ENCODE results near the gene CREB5. TPM values are rescaled to one million over a fixed set of nuclear protein-coding genes. Genes with fewer than 3 reads are reported as not detected.

Gene CREB5
- total RNA-seq, 1 experiment from 2014 or later = 1.3 TPM

DNA sequence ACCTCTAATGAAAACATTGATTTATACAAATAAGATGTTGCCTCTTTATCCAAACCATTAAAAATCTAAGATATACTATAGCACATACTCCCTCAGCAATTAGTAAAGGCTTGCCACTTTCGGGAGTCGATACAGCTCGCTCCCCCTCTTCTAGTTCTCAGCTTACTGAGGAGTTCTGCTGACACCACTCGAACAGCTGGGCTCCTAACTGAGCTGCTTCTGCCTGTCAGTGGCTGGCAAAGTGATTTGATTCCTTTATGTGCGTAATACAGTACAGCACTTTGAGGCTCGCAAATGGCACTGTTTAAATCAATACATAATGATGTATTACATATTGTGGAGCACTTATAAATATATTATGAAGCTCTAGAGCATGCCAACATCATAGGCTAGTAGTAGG, 241.8 kb downstream of the CREB5 start (continued):
- TF ChIP-seq, protein P1, sequence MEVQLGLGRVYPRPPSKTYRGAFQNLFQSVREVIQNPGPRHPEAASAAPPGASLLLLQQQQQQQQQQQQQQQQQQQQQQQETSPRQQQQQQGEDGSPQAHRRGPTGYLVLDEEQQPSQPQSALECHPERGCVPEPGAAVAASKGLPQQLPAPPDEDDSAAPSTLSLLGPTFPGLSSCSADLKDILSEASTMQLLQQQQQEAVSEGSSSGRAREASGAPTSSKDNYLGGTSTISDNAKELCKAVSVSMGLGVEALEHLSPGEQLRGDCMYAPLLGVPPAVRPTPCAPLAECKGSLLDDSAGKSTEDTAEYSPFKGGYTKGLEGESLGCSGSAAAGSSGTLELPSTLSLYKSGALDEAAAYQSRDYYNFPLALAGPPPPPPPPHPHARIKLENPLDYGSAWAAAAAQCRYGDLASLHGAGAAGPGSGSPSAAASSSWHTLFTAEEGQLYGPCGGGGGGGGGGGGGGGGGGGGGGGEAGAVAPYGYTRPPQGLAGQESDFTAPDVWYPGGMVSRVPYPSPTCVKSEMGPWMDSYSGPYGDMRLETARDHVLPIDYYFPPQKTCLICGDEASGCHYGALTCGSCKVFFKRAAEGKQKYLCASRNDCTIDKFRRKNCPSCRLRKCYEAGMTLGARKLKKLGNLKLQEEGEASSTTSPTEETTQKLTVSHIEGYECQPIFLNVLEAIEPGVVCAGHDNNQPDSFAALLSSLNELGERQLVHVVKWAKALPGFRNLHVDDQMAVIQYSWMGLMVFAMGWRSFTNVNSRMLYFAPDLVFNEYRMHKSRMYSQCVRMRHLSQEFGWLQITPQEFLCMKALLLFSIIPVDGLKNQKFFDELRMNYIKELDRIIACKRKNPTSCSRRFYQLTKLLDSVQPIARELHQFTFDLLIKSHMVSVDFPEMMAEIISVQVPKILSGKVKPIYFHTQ (CRISPR knock-in tag; IDR thresholded peaks at IDR 0.05) = no peak

DNA sequence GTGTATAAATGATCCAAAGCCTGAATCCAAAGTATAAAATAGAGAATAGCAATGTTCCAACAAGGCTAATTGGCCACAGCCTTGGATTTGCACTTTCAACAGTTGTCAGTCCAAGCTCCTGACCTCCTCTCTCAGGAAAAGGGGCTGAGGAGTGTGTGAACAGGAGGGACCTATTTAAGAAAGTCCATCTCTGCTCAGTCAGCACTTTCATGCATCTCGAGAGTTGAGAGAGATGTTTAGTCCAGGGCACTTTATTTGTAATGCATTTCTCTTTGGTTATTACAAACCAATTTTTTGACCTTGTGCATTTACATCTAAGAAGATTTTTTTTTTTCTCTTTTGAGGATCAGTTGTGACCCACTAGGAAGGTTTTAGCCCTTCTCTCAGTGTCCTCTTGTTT, 244.2 kb downstream of the CREB5 start:
- Mint-ChIP-seq H3K27me3 (ENCODE audit: low read depth) (no peaks in the 10 kb centered on the region; the same call in 1 of the 2 replicates), H3K36me3 (peaks cover 13% of the 10 kb centered on the region), H3K4me1 (no peaks in the 10 kb centered on the region), H3K9me3 (peaks cover 22% of the 10 kb centered on the region), H3K27ac (no peak overlapping the region), H3K4me3 (no peak overlapping the region)
- ChIA-PET CTCF (interaction anchor here (0.8 kb wide), 1 partner anchor 42 kb away, joined by 3 read pairs; no protein-coding TSS in a partner anchor), POLR2A (no interaction called here)
- ATAC-seq (no peak), DNase-seq (ENCODE audit: low spot score) (no peak)
- TF ChIP-seq RELA (CRISPR knock-in tag; IDR thresholded peaks at IDR 0.05; ENCODE audit: borderline replicate concordance) (no peak), ZNF138 (CRISPR knock-in tag; conservative IDR thresholded peaks at IDR 0.05) (no peak), ZNF219 (CRISPR knock-in tag; IDR thresholded peaks at IDR 0.05; ENCODE audit: borderline replicate concordance) (no peak), ATF1 (CRISPR knock-in tag; IDR thresholded peaks at IDR 0.05) (no peak), HMGA2 (CRISPR knock-in tag; IDR thresholded peaks at IDR 0.05) (no peak)

DNA sequence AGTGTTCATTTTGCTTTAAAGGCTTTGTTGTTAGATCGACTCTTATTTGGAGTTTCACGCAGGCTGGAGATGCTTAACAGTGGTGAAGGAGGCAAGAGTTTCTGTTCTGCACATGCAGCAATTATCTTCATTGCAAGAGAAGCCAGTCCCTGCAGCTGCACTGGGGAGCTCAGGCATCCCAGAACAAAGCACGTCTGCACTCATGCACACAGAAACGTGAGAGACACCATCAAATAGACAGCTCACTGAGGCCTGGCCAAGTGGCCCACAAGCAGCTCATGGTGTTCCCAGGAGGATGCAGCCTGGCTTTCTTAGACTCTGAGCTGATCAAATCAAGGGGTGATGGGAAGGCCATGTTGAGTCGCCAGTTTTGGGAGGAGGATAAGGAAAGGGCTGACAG, 246.1 kb downstream of the CREB5 start:
- ATAC-seq = no peak

DNA sequence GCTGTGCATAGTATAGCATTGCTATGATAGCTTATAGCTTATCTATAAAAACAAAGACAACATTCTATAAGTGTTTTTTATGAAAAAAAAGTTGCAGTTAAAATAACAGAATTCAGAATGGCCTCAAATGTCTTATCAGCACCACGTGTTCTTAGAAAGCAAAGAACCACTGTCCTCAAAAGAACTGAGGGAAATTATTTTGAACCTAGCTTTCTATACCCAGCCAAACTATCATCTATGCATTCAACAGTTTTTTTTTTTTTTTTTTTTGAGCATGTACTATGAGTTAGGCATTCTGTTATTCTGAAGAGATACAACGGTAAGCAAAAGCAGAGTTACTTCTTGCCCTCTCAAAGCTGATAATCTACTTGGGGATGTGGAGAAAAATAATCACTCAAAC, 247.8 kb downstream of the CREB5 start:
- H3K9me3 Mint-ChIP-seq = peaks cover 23% of the 10 kb centered on the region
- ATAC-seq (no peak), DNase-seq (ENCODE audit: low spot score) (no peak)
- ChIA-PET POLR2A (no interaction called here), CTCF (no interaction called here)
- H3K27ac Mint-ChIP-seq = no peak overlapping the region
- H3K36me3 Mint-ChIP-seq = peaks cover 13% of the 10 kb centered on the region
- H3K4me3 Mint-ChIP-seq = no peak overlapping the region
- H3K27me3 Mint-ChIP-seq (ENCODE audit: low read depth) = no peaks in the 10 kb centered on the region; the same call in 1 of the 2 replicates
- H3K4me1 Mint-ChIP-seq = no peaks in the 10 kb centered on the region
- TF ChIP-seq, protein P2, sequence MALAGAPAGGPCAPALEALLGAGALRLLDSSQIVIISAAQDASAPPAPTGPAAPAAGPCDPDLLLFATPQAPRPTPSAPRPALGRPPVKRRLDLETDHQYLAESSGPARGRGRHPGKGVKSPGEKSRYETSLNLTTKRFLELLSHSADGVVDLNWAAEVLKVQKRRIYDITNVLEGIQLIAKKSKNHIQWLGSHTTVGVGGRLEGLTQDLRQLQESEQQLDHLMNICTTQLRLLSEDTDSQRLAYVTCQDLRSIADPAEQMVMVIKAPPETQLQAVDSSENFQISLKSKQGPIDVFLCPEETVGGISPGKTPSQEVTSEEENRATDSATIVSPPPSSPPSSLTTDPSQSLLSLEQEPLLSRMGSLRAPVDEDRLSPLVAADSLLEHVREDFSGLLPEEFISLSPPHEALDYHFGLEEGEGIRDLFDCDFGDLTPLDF (CRISPR knock-in tag; IDR thresholded peaks at IDR 0.05) = no peak
- TF ChIP-seq TCF7 (CRISPR knock-in tag; IDR thresholded peaks at IDR 0.05; ENCODE audit: low read depth) (no peak), GABPB1 (CRISPR knock-in tag; IDR thresholded peaks at IDR 0.05) (no peak), NFATC4 (CRISPR knock-in tag; IDR thresholded peaks at IDR 0.05) (no peak)
- TF ChIP-seq, protein P3, sequence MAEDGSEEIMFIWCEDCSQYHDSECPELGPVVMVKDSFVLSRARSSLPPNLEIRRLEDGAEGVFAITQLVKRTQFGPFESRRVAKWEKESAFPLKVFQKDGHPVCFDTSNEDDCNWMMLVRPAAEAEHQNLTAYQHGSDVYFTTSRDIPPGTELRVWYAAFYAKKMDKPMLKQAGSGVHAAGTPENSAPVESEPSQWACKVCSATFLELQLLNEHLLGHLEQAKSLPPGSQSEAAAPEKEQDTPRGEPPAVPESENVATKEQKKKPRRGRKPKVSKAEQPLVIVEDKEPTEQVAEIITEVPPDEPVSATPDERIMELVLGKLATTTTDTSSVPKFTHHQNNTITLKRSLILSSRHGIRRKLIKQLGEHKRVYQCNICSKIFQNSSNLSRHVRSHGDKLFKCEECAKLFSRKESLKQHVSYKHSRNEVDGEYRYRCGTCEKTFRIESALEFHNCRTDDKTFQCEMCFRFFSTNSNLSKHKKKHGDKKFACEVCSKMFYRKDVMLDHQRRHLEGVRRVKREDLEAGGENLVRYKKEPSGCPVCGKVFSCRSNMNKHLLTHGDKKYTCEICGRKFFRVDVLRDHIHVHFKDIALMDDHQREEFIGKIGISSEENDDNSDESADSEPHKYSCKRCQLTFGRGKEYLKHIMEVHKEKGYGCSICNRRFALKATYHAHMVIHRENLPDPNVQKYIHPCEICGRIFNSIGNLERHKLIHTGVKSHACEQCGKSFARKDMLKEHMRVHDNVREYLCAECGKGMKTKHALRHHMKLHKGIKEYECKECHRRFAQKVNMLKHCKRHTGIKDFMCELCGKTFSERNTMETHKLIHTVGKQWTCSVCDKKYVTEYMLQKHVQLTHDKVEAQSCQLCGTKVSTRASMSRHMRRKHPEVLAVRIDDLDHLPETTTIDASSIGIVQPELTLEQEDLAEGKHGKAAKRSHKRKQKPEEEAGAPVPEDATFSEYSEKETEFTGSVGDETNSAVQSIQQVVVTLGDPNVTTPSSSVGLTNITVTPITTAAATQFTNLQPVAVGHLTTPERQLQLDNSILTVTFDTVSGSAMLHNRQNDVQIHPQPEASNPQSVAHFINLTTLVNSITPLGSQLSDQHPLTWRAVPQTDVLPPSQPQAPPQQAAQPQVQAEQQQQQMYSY (CRISPR knock-in tag; IDR thresholded peaks at IDR 0.05) = no peak
- TF ChIP-seq, protein P4, sequence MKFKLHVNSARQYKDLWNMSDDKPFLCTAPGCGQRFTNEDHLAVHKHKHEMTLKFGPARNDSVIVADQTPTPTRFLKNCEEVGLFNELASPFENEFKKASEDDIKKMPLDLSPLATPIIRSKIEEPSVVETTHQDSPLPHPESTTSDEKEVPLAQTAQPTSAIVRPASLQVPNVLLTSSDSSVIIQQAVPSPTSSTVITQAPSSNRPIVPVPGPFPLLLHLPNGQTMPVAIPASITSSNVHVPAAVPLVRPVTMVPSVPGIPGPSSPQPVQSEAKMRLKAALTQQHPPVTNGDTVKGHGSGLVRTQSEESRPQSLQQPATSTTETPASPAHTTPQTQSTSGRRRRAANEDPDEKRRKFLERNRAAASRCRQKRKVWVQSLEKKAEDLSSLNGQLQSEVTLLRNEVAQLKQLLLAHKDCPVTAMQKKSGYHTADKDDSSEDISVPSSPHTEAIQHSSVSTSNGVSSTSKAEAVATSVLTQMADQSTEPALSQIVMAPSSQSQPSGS (CRISPR knock-in tag; IDR thresholded peaks at IDR 0.05; ENCODE audit: borderline replicate concordance, low read depth) = no peak

More for the DNA sequence above, 246.1 kb downstream of the CREB5 start:
- Mint-ChIP-seq H3K27me3 (ENCODE audit: low read depth) (no peaks in the 10 kb centered on the region; the same call in 1 of the 2 replicates), H3K9me3 (peaks cover 23% of the 10 kb centered on the region), H3K4me1 (no peaks in the 10 kb centered on the region), H3K27ac (no peak overlapping the region), H3K36me3 (peaks cover 13% of the 10 kb centered on the region), H3K4me3 (no peak overlapping the region)
- TF ChIP-seq RELA (CRISPR knock-in tag; IDR thresholded peaks at IDR 0.05; ENCODE audit: borderline replicate concordance) (no peak), NR3C1 (CRISPR knock-in tag; conservative IDR thresholded peaks at IDR 0.05; ENCODE audit: low read depth) (no peak), GABPB1 (CRISPR knock-in tag; IDR thresholded peaks at IDR 0.05) (no peak)
- TF ChIP-seq, protein P3 (CRISPR knock-in tag; IDR thresholded peaks at IDR 0.05) = no peak
- DNase-seq (ENCODE audit: low spot score) = no peak
- CTCF ChIA-PET = no interaction called here
- POLR2A ChIA-PET = no interaction called here
